Activated naive CD4-positive, alpha-beta T cell treated with anti-CD3 and anti-CD28 coated beads, Interleukin-2, amount 50 U/mL, for 24 hours (primary cell): ENCODE measurements around the gene SLC38A8.

Experiments
- H3K27ac Mint-ChIP-seq: one replicate; pipeline ENCODE4 v1.8.0; 2021; ENCODE audit warnings: mild to moderate bottlenecking, mixed read lengths
- H3K27me3 Mint-ChIP-seq: one replicate; pipeline ENCODE4 v1.8.0; 2021; ENCODE audit warnings: mixed read lengths
- H3K36me3 Mint-ChIP-seq: one replicate; pipeline ENCODE4 v1.8.0; 2021; ENCODE audit warnings: mixed read lengths
- H3K4me1 Mint-ChIP-seq: one replicate; pipeline ENCODE4 v1.8.0; 2021; ENCODE audit warnings: mixed read lengths
- H3K4me3 Mint-ChIP-seq: one replicate; pipeline ENCODE4 v1.8.0; 2021; ENCODE audit warnings: mild to moderate bottlenecking, mixed read lengths
- H3K9me3 Mint-ChIP-seq: one replicate; pipeline ENCODE4 v1.8.0; 2021; ENCODE audit warnings: mixed read lengths

The SLC38A8 gene

DNA sequence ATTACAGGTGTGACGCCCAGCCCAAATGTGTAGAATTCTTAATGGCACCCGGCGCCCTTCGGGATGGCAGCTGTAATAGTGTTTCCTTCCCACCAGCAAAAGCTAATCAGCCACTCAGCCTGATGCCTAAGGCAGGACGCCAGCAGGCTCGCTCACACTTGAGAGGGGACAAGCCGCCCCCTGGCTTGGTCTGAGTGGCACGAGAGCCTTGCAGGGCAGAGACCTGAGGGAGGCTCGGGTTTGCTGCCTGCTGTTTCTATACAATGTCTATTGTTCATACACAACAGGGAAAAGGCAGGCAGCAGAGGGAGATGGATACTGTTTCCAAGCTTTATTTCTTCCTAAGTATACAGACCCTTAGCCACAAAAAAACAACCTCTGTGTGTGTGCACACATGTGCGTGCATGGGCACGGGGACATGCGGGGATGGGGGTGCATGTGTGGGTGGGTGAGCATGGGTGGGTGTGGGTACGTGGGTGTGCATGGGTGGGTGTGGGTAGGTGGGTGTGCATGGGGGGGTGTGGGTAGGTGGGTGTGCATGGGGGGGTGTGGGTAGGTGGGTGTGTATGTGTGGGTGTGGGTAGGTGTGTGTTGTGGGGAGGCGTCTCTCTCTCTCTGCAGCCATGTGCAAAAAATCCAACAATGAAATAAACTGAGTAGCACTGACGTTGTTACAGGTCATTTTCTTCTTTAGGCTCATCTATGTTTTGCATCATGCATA is 10.0 kb downstream of the SLC38A8 start:
- peaks cover 6% of the 10 kb centered on the region for H3K4me1 Mint-ChIP-seq
- H3K27ac Mint-ChIP-seq: no peak overlapping the region
- H3K4me3 Mint-ChIP-seq: no peak overlapping the region
- no peaks in the 10 kb centered on the region for H3K27me3 Mint-ChIP-seq
- H3K9me3 Mint-ChIP-seq: no peaks in the 10 kb centered on the region
- no peaks in the 10 kb centered on the region for H3K36me3 Mint-ChIP-seq

DNA sequence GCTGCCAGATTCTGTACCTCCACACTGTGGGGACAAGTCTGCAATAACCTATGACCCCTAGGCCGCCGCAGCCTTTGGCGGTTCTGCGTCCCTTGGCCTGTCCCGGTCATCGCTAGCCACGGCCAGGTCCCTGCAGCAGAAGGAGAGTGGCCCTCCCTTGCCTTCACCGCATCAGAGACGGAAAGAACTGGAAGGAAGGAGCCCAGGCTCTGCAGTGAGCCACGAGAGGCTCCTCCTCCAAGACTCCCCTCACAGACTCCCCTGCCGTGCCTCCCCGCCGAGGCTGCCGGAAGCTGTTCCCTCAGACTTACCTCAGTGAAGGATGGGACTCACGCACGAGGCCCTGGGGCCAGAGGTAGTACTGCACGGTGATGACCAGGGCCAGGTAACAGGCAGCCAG is 11.0 kb downstream of the SLC38A8 start:
- Mint-ChIP-seq H3K4me3 (no peak overlapping the region), H3K9me3 (no peaks in the 10 kb centered on the region)

DNA sequence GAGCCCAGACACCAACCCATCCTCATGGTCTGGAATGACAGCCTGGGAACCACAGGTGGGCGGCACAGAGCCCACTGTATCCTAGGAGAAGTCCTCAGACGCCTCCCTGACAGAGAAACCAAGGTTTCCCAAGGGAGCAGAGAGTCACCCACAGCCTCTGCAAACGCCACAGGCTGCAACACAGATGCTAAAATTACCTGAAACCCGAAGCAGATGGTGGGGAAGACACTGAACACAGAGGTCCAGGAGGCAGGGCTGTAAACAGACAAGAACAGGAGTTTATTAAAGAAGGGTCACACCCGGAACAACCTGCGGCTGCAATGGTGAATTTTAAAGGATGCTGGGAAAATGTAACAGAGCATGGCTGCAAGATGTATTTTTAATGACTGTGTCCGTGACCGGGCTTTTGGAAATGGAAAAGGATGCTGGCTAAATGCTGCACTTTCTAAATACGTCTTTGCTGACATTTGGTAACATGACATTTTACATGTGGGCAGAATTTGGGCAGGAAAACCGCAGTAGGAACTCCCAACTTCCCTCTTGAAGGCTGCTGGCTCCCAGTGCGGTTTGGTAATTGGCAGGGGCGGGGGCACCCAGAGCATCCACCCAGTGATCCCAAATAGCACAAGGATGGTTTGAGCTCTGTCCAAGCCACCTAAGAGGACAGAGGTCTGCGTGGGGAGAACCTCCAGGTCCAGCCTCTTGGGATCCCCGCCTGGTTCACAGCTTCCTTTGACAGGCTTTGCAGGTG is 13.1 kb downstream of the SLC38A8 start:
- Mint-ChIP-seq H3K4me1 (peaks cover 6% of the 10 kb centered on the region), H3K27ac (peak overlapping the region; percentile 27), H3K4me3 (no peak overlapping the region), H3K36me3 (no peaks in the 10 kb centered on the region), H3K27me3 (no peaks in the 10 kb centered on the region), H3K9me3 (no peaks in the 10 kb centered on the region)

More for the DNA sequence above, 11.0 kb downstream of the SLC38A8 start:
- Mint-ChIP-seq H3K27me3 (no peaks in the 10 kb centered on the region), H3K4me1 (peaks cover 6% of the 10 kb centered on the region), H3K27ac (no peak overlapping the region), H3K36me3 (no peaks in the 10 kb centered on the region)

DNA sequence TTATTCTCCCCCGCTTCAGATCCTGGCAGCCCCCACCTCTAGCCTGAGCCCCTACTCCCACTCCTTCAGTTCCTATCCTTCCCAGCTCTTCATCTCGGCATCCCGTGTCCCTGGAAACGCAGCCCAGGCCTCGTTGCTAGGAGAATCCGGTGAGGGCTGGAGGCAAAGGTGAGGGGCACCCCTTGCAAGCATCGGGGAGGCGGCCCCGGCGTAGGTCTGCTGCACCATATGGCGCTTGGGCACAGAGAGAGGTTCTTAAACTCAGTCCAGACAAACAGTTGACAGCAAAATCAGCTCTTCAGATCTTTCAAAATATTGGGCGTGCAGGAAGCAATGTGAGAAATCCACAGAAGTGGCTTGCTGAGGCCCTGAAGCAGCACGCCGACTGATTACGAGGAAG is 15.0 kb downstream of the SLC38A8 start:
- H3K4me1 Mint-ChIP-seq: peaks cover 6% of the 10 kb centered on the region
- H3K4me3 Mint-ChIP-seq: no peak overlapping the region
- H3K36me3 Mint-ChIP-seq: no peaks in the 10 kb centered on the region
- no peak overlapping the region for H3K27ac Mint-ChIP-seq
- H3K27me3 Mint-ChIP-seq: no peaks in the 10 kb centered on the region
- no peaks in the 10 kb centered on the region for H3K9me3 Mint-ChIP-seq

DNA sequence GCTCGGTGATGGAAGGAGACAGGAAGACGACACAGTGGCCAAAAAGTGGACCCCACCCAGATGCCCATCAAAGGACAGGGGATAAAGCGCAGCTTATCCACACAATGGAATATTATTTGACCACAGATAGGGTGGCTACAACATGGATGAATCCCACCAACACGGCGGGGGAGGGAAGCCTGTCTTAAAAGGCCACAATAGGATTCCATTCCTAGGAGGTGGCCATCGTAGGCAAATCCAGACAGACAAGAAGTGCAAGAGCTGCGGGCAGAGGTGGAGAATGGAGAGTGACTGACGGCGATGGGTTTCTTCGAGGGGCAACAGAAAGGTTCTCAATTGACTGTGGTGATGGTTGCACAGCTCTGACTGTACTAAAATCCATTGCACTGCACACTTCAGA is 16.0 kb downstream of the SLC38A8 start:
- Mint-ChIP-seq H3K4me3 (no peak overlapping the region), H3K4me1 (peaks cover 6% of the 10 kb centered on the region), H3K36me3 (no peaks in the 10 kb centered on the region), H3K9me3 (peaks cover 6% of the 10 kb centered on the region), H3K27ac (no peak overlapping the region), H3K27me3 (no peaks in the 10 kb centered on the region)

DNA sequence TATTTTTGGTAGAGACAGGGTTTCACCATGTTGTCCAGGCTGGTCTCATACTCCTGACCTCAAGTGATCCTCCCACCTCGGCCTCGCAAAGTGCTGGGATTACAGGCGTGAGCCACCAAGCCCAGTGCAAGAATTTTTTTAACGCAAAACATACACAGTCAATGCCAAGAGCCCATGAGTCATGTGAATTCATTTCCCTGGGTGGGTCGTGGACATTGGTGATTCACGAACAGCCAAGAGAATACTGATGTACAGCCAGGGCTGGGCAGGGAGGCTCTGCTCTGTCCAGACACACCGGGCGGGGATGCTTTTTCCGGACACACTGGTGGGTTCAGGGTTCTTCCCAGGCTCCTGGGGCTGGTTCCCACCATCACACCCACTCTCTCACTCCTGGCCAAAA is 17.7 kb downstream of the SLC38A8 start:
- Mint-ChIP-seq H3K9me3 (peaks cover 8% of the 10 kb centered on the region), H3K4me1 (peaks cover 6% of the 10 kb centered on the region), H3K4me3 (no peak overlapping the region), H3K36me3 (no peaks in the 10 kb centered on the region), H3K27ac (no peak overlapping the region), H3K27me3 (no peaks in the 10 kb centered on the region)

DNA sequence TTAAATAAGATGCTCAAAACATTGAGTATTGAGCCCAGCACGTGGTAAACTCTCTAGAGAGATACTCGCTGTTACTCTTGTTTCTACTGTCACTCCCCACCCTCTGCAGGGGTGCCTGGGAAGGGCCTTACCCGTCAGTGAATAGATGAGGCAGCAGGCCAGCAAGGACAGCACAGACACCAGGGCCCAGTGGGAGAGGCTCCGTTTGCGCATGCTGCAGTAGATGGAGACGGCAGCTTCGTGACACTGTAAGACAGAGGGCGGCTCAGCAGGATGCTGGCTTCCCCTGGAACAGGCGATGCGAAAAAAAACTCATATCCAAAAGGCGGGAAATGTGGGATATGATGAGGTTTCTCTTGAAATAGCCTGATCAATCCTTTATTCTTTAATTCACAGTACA is 20.0 kb downstream of the SLC38A8 start:
- Mint-ChIP-seq H3K36me3 (no peaks in the 10 kb centered on the region), H3K27me3 (no peaks in the 10 kb centered on the region), H3K4me1 (no peaks in the 10 kb centered on the region), H3K9me3 (peaks cover 8% of the 10 kb centered on the region), H3K4me3 (no peak overlapping the region), H3K27ac (no peak overlapping the region)

DNA sequence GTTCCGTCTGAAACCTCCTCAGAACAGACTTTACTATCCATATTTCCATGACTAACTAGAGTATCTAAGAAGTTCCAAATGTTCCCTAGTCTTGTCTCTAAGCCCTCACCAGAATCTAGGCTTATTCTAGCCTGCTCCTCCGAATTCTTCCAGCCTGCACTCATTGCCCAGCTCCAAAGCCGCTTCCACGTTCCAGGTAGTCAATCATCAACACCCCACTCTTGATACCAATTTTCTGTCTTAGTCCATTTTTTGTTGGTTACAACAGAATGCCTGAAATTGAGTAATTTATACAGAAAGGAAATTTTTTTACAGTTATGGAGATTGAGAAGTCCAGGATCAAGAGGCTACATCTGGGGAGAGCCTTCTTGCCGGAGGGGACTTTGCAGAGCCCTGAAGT is 21.1 kb downstream of the SLC38A8 start:
- Mint-ChIP-seq H3K4me1 (no peaks in the 10 kb centered on the region), H3K4me3 (no peak overlapping the region), H3K9me3 (peaks cover 8% of the 10 kb centered on the region), H3K36me3 (no peaks in the 10 kb centered on the region), H3K27ac (no peak overlapping the region), H3K27me3 (no peaks in the 10 kb centered on the region)

DNA sequence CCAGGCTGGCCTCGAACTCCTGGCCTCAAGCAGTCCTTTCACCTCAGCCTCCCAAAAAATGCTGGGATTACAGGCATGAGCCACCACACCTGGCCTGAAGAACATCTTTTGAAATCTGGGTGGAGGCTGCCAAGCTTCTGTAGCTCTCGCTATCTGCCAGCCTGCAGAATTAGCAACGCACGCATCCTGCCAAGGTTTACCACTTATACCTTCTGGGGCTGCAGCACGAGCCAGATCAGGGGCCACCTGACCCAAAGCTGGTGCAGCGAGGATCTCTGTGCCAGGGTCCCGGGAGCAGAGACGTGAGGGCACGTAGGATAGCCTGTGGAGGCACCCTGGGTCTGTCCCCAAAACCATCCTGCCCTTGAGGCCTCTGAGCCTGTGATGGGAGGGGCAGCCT is 22.2 kb downstream of the SLC38A8 start:
- Mint-ChIP-seq H3K9me3 (peaks cover 8% of the 10 kb centered on the region), H3K36me3 (no peaks in the 10 kb centered on the region), H3K27me3 (no peaks in the 10 kb centered on the region), H3K27ac (no peak overlapping the region), H3K4me3 (no peak overlapping the region), H3K4me1 (no peaks in the 10 kb centered on the region)

DNA sequence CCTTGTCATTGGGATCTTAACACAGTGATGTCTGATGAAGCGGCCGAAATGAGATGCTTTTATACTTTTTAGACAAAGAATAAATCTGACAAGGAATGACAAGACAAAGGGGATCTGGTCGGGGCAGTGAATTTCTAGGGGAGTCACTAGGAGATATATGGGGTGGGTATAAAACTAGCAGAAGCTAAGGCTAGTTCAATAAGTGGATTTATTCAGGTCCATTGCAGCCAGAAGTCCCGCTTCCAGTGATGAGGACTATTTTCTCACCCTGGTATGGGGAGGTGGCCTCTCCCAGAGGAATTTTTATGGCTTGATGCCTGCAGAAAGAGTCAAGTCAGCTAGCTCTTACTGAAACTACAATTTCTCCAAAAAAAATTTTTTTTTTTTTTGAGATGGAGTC is 23.9 kb downstream of the SLC38A8 start:
- peaks cover 8% of the 10 kb centered on the region for H3K9me3 Mint-ChIP-seq
- peaks cover 10% of the 10 kb centered on the region for H3K4me1 Mint-ChIP-seq
- H3K27me3 Mint-ChIP-seq: no peaks in the 10 kb centered on the region
- no peak overlapping the region for H3K4me3 Mint-ChIP-seq
- no peaks in the 10 kb centered on the region for H3K36me3 Mint-ChIP-seq
- H3K27ac Mint-ChIP-seq: no peak overlapping the region

DNA sequence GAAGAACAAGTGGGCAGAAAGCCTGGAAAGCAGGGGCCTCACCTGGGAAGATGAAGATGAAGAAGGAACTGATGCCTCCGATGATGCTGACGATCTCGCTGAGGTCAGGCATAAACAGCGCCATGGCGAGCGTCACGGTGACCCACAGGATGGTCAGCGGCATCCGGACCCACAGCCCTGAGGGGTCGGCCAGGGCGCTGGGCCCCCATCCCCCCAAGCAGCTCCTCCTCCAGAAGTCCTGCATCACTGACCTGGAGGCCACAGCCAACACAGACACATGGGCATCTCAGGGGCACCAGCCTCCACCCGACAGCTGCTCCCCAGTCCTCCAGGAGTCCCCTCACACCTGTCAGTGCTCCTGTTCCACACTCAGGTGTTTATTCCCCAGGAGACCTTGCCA is 26.1 kb downstream of the SLC38A8 start:
- H3K36me3 Mint-ChIP-seq: no peaks in the 10 kb centered on the region
- no peaks in the 10 kb centered on the region for H3K27me3 Mint-ChIP-seq
- peaks cover under 1% of the 10 kb centered on the region for H3K9me3 Mint-ChIP-seq
- peaks cover 10% of the 10 kb centered on the region for H3K4me1 Mint-ChIP-seq
- no peak overlapping the region for H3K27ac Mint-ChIP-seq
- no peak overlapping the region for H3K4me3 Mint-ChIP-seq

DNA sequence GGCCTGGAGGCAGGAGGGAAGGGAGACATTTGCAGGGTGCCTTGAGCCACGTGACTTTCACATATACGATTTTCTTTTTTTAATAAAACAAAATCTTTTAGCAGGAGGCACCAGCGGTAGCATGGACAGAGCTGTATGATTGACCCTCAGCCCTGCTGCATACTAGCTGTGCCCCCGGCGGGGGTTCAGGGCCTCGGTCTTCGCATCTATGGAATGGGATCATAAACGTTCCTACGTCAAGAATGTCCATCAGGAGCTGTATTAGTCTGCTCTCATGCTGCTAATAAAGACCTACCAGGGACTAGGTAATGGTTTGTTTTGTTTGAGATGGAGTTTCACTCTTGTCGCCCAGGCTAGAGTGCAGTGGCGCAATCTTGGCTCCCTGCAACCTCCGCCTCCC is 27.2 kb downstream of the SLC38A8 start:
- Mint-ChIP-seq H3K4me3 (no peak overlapping the region), H3K9me3 (no peaks in the 10 kb centered on the region), H3K27me3 (no peaks in the 10 kb centered on the region), H3K4me1 (peaks cover 10% of the 10 kb centered on the region), H3K36me3 (no peaks in the 10 kb centered on the region), H3K27ac (no peak overlapping the region)

DNA sequence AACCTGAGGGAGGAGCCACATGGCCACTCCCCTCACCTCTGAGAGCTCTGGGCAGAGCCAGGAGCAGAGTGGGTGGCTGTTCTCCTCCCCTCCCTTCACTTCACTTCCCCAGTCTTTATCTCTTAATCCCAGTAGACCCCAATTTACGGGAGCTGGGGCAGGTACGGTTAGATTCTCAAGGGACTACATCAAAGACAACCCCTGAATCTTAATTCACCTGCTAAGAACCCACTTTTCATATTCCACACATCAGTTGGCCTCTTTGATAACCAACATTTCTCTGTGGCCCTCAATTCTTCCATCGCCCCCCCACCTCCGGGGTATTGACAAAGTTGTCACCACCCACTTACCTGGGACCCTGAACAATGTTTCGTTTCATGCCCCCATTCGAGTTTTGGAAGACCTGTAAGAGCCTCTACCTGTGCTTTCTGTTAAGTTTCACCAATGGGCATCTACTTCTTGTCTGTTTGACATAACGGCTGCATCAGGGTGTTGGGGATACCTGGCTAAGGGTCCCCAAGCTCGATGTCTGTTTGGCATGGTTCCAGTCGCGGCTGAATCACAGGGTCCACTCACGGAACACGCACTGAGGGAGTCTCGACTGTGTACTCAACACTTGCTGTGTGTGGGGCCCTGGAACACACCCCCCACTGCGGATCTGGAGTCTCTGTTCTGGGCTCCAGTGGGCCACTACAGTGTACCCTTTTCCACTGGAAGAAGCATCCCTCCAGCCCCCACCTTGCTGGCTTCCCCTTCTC is 27.8 kb downstream of the SLC38A8 start:
- Mint-ChIP-seq H3K27me3 (no peaks in the 10 kb centered on the region), H3K4me1 (peaks cover 10% of the 10 kb centered on the region), H3K4me3 (no peak overlapping the region), H3K36me3 (no peaks in the 10 kb centered on the region), H3K27ac (no peak overlapping the region), H3K9me3 (no peaks in the 10 kb centered on the region)

DNA sequence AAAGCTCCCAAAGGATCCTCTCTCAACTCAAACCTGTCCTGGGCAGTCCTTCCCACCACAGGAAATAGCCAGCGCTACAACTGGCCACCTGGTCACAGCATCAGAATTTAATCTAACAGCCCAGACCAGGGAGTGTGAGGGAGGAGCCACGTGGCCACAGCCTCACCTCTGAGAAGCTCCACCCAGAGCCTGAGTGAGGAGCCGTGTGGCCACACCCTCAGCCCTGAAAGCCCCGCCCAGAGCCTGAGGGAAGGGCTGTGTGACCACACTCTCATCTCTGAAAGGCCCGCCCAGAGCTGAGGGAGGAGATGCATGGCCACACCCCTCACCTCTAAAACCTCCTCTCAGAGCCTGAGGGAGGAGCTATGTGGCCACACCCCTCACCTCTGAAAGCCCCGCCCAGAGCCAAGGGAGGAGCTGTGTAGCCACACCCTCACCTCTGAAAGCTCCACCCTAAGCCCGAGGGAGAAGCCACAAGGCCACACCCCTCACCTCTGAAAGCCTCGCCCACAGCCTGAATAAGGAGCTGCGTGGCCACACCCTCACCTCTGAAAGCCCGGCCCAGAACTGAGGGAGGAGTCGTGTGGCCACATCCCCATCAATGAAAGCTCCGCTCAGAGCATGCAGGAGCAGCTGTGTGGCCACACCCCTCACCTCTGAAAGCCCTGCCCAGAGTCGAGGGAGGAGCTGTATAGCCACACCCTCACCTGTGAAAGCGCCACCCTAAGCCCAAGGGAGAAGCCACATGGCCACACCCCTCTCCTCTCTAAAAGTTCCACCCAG is 28.6 kb downstream of the SLC38A8 start:
- Mint-ChIP-seq H3K4me3 (peak overlapping the region; percentile 42), H3K4me1 (peaks cover 10% of the 10 kb centered on the region), H3K36me3 (no peaks in the 10 kb centered on the region), H3K9me3 (no peaks in the 10 kb centered on the region), H3K27me3 (no peaks in the 10 kb centered on the region), H3K27ac (no peak overlapping the region)

DNA sequence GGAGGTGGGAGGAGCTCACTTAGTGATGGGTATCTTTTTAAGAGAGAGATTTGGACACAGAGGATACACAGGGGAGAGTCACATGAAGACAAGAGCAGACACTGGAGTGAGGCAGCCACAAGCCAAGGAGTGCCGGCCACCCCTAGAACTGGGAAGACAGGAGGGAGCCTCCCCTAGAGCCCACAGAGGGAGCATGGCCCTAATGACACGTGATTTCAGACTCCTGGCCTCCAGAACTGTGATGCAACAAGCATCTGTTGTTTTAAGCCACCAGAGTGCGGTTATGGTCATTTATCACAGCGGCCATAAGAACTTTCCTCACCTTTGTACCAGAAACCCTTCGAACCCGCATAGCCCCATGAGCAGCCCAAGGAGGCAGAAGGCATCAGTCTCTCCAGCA is 33.3 kb downstream of the SLC38A8 start:
- H3K27me3 Mint-ChIP-seq: no peaks in the 10 kb centered on the region
- peaks cover 3% of the 10 kb centered on the region for H3K4me1 Mint-ChIP-seq
- H3K9me3 Mint-ChIP-seq: no peaks in the 10 kb centered on the region
- no peaks in the 10 kb centered on the region for H3K36me3 Mint-ChIP-seq
- H3K4me3 Mint-ChIP-seq: no peak overlapping the region
- no peak overlapping the region for H3K27ac Mint-ChIP-seq
